Osteocyte (in vitro differentiated cells): ENCODE data around the gene MOB3B. TPM values are rescaled to one million over a fixed set of nuclear protein-coding genes. Genes with fewer than 3 reads are reported as not detected.

Experiments
- DNase-seq: peaks from one replicate; pipeline ENCODE4 v3.0.0; 2021; ENCODE audit warnings: mixed read lengths; ENCODE audit not compliant: unreplicated experiment; ENCODE audit errors: extremely low spot score
- H3K27ac Mint-ChIP-seq: one replicate; pipeline ENCODE4 v1.8.0; 2021; ENCODE audit warnings: mild to moderate bottlenecking, mixed read lengths; ENCODE audit not compliant: unreplicated experiment
- H3K27me3 Mint-ChIP-seq: one replicate; pipeline ENCODE4 v1.8.0; 2021; ENCODE audit warnings: mixed read lengths; ENCODE audit not compliant: unreplicated experiment
- H3K36me3 Mint-ChIP-seq: one replicate; pipeline ENCODE4 v1.8.0; 2021; ENCODE audit warnings: mixed read lengths; ENCODE audit not compliant: unreplicated experiment
- H3K4me1 Mint-ChIP-seq: one replicate; pipeline ENCODE4 v1.8.0; 2021; ENCODE audit warnings: mixed read lengths; ENCODE audit not compliant: unreplicated experiment
- H3K4me3 Mint-ChIP-seq: one replicate; pipeline ENCODE4 v1.8.0; 2021; ENCODE audit warnings: mild to moderate bottlenecking, moderate library complexity, mixed read lengths; ENCODE audit not compliant: unreplicated experiment
- H3K9me3 Mint-ChIP-seq: one replicate; pipeline ENCODE4 v1.8.0; 2021; ENCODE audit warnings: mixed read lengths; ENCODE audit not compliant: unreplicated experiment
- total RNA-seq: library from RNA; stranded (reverse); gene quantifications from 2 replicates; pipeline ENCODE4 v1.2.1, GENCODE V29; 2021
- TF ChIP-seq, protein P1 (sequence below): fragments of 200-600 bp; sonication (generic); IDR thresholded peaks from 2 replicates; pipeline ENCODE4 v1.5.0; 2021; ENCODE audit warnings: antibody characterized with exemption, mild to moderate bottlenecking, moderate library complexity

MOB3B gene
- total RNA-seq, 1 donor from 2014 or later: 7.6 TPM

- H3K27ac Mint-ChIP-seq: no peak overlapping the region
These were observed 145.2 kb downstream of the MOB3B start for GRCh38 chr9:27384262-27385014.

GRCh38 chr9:27383524-27383923 is 146.1 kb downstream of the MOB3B start:
- H3K27ac Mint-ChIP-seq: no peak overlapping the region
- no peaks in the 10 kb centered on the region for H3K36me3 Mint-ChIP-seq
- H3K9me3 Mint-ChIP-seq: no peaks in the 10 kb centered on the region
- H3K4me3 Mint-ChIP-seq: no peak overlapping the region
- TF ChIP-seq, protein P1, sequence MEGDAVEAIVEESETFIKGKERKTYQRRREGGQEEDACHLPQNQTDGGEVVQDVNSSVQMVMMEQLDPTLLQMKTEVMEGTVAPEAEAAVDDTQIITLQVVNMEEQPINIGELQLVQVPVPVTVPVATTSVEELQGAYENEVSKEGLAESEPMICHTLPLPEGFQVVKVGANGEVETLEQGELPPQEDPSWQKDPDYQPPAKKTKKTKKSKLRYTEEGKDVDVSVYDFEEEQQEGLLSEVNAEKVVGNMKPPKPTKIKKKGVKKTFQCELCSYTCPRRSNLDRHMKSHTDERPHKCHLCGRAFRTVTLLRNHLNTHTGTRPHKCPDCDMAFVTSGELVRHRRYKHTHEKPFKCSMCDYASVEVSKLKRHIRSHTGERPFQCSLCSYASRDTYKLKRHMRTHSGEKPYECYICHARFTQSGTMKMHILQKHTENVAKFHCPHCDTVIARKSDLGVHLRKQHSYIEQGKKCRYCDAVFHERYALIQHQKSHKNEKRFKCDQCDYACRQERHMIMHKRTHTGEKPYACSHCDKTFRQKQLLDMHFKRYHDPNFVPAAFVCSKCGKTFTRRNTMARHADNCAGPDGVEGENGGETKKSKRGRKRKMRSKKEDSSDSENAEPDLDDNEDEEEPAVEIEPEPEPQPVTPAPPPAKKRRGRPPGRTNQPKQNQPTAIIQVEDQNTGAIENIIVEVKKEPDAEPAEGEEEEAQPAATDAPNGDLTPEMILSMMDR: no peak
- DNase-seq: no peak
- H3K27me3 Mint-ChIP-seq: peaks cover 12% of the 10 kb centered on the region
- H3K4me1 Mint-ChIP-seq: peaks cover 19% of the 10 kb centered on the region

More at GRCh38 chr9:27384262-27385014, 145.2 kb downstream of the MOB3B start:
- Mint-ChIP-seq H3K27me3 (peaks cover 11% of the 10 kb centered on the region), H3K9me3 (no peaks in the 10 kb centered on the region), H3K4me3 (no peak overlapping the region), H3K4me1 (peaks cover 25% of the 10 kb centered on the region), H3K36me3 (no peaks in the 10 kb centered on the region)
- no peak for DNase-seq
- TF ChIP-seq, protein P1: no peak

DNA sequence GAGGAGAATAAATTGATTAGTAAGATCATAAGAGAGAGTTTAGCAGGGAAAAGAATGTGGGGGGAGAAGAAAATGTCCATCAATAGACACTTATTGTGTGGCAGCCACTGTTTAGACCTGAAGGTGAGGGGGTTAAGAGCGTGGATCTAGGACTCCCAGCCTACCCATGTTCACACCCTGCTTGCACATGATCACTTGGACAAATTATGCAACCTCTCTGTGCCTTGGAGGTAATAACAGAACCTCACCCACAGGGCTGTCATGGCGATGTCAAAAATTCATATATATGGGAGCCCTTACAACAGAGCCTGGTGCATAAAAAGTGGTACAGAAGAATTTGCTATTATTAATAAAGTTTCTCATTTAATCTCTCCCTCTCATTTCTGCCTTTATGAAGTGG is 146.6 kb downstream of the MOB3B start:
- Mint-ChIP-seq H3K4me3 (no peak overlapping the region), H3K27ac (no peak overlapping the region)

GRCh38 chr9:27382308-27382707 is 147.3 kb downstream of the MOB3B start:
- TF ChIP-seq, protein P1: no peak
- H3K27me3 Mint-ChIP-seq: peaks cover 19% of the 10 kb centered on the region
- H3K4me3 Mint-ChIP-seq: no peak overlapping the region
- DNase-seq: no peak
- H3K9me3 Mint-ChIP-seq: no peaks in the 10 kb centered on the region
- peaks cover 26% of the 10 kb centered on the region for H3K4me1 Mint-ChIP-seq
- no peak overlapping the region for H3K27ac Mint-ChIP-seq
- no peaks in the 10 kb centered on the region for H3K36me3 Mint-ChIP-seq

More for the DNA sequence above, 146.6 kb downstream of the MOB3B start:
- Mint-ChIP-seq H3K27me3 (peaks cover 16% of the 10 kb centered on the region), H3K4me1 (peaks cover 21% of the 10 kb centered on the region), H3K9me3 (no peaks in the 10 kb centered on the region), H3K36me3 (no peaks in the 10 kb centered on the region)
- DNase-seq: no peak
- TF ChIP-seq, protein P1: no peak

GRCh38 chr9:27379311-27380251 is 150.0 kb downstream of the MOB3B start:
- H3K27me3 Mint-ChIP-seq: peaks cover 17% of the 10 kb centered on the region
- no peaks in the 10 kb centered on the region for H3K9me3 Mint-ChIP-seq
- no peak overlapping the region for H3K27ac Mint-ChIP-seq
- no peak overlapping the region for H3K4me3 Mint-ChIP-seq
- TF ChIP-seq, protein P1: no peak
- DNase-seq: no peak
- no peaks in the 10 kb centered on the region for H3K36me3 Mint-ChIP-seq
- peaks cover 18% of the 10 kb centered on the region for H3K4me1 Mint-ChIP-seq
